ENCODE results near the gene HAGH.

DNA sequence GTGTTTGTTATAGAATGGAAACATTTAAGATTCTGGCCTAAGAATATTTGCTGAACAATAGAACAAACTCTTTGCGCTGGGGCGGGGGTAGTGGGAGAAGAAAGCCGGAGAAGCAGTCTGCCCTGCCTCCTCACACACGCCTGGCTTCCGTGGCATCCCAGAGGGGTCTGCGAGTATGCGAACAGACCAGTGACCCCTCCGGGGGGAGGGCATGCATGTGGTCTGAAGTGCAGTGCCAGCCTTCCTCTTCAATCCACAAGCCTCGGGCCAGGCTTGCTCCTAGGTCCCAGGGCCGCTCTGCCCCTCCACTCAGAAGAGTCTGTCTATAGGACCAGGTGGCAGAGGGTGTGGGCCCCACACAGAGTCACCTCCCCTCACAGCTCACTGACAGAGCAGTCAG is 19.0 kb downstream of the HAGH start:
- TF ChIP-seq POLR2A (IDR thresholded peaks at IDR 0.05; ENCODE audit: low read depth, low read length) (no peak), POLR2AphosphoS5 (IDR thresholded peaks at IDR 0.05; ENCODE audit: low read depth, low read length) (no peak)
